HG02678 (cell line): ENCODE data around the gene FOXO3.
"Not testable (repeated sequence)": the region's sequence is repeated elsewhere in the genome, so short reads cannot be mapped to it uniquely, and the experiment has no call there.

ENCODE experiments used
- ATAC-seq: cut with Tn5 transposase; IDR thresholded peaks from one replicate; pipeline ENCODE4 v1.9.1; 2021; ENCODE audit warnings: mild to moderate bottlenecking, moderate library complexity; ENCODE audit not compliant: unreplicated experiment

The FOXO3 gene

DNA sequence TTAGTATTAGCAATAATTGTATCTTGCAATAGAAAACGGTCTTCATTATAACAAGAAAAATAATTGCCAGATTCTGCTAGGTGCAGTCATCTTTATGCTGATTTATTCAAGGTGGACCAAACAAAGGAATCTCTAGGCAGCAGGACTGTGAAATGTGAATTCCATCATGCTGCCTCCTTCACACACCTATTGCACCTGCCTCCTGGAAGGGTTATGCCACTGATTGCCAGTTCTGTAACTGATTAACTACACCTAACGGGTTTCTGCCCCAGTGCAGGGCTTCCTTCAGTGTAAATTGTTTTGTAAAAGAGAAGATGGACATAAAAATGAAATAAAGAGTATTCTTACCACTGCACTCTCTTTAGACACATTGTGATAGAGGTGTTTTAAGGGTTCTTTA lies 96.1 kb downstream of the FOXO3 start:
- no peak for ATAC-seq

- ATAC-seq: no peak
Observed at GRCh38 chr6:108658174-108658573, 97.5 kb downstream of the FOXO3 start.

- not testable (repeated sequence) for ATAC-seq
Observed at GRCh38 chr6:108658785-108659184, 98.1 kb downstream of the FOXO3 start.

GRCh38 chr6:108660251-108660650 lies 99.5 kb downstream of the FOXO3 start:
- ATAC-seq: no peak

GRCh38 chr6:108661430-108661829 lies 100.7 kb downstream of the FOXO3 start:
- ATAC-seq: no peak

DNA sequence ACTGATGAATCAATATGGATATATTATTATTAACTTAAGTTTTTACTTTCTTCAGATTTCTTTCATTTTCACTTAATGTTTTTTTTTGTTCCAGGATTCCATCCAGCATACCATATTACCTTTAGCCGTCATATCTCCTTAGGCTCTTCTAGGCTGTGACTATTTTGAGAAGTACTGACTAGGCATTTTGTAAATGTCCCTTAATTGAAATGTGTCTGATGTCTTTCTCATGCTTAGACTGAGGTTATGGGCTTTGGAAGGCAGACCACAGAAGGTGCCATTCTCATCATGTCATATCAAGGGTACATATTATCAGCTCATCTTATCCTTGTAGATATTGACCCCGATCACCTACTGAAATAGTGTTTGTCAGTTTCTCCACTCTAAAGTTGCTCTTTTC lies 101.3 kb downstream of the FOXO3 start:
- no peak for ATAC-seq

DNA sequence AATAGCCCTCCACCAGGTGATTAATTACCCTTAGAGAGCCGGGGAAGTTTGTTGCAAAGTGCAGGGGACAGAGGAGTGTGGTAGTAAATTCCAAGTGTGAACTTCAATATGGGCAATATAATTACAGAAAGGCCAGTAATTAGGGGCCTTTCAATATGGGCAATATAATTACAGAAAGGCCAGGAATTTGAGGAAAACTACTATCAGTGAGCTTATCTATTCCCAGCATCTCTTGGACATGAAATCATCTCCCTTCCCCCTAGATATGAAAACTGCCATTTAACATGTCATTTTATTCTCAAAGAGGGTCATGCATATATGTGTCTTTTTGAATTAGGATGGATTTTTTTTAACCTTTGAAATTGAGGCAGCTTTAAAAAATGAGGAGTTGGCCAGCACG lies 102.0 kb downstream of the FOXO3 start:
- ATAC-seq: no peak

GRCh38 chr6:108663494-108664064 lies 102.9 kb downstream of the FOXO3 start:
- ATAC-seq: not testable (repeated sequence)

DNA sequence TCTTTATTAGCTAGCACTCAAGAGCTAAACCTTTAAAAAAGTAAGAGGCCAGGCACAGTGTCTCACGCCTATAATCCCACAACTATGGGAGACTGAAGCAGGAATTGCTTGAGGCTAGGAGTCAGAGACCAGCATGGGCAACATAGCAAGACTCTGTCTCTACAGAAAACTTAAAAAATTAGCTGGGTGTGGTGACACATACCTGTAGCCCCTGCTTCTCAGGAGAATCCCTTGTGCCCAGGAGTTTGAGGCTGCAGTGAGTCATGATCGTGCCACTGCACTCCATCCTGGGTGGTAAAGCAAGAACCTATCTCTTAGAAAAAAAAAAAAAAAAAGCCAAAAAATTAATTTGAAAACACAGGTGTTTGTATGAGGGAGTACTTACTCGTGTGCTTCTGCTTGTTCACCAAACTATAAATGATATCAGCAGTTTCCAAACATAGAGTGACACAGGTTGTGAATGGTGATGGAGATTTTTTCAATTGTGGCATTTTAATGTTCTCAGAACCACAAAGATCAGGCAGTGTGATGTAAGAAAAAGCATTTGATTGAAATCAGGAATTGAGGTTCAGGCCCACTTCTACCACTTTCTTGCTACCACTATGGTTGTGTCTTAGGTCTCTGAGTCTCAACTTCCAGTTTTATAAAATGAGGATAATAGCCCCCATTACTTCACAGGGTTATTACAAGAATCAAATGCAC lies 104.9 kb downstream of the FOXO3 start:
- ATAC-seq: no peak

GRCh38 chr6:108666656-108667260 lies 106.0 kb downstream of the FOXO3 start:
- ATAC-seq: no peak

- no peak for ATAC-seq
Observed at GRCh38 chr6:108667993-108668392, 107.3 kb downstream of the FOXO3 start.

- ATAC-seq: no peak
Observed at GRCh38 chr6:108669673-108670072, 109.0 kb downstream of the FOXO3 start.

- no peak for ATAC-seq
Observed at GRCh38 chr6:108671175-108671574, 110.5 kb downstream of the FOXO3 start.

- no peak for ATAC-seq
Observed at GRCh38 chr6:108671790-108672189, 111.1 kb downstream of the FOXO3 start.

DNA sequence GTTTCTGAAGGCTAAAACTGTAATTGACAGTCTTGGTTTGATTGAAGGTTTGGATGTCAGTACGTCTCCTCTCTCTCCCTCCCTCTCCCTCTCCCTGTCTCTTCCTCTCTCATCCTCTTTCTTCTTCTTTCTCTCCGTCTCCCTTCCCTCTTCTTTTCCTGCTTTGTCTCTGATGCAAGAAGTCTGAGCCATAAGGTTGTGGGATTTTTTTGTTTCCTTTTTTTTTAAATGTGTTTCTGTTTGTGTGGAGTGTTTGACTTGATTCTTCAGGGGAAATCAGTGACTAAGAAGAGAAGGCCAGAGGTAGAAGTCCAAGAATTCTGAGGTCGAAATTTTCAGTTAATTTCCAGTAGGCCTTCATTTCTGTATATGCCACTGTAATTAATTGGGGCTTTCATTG lies 111.9 kb downstream of the FOXO3 start:
- no peak for ATAC-seq

DNA sequence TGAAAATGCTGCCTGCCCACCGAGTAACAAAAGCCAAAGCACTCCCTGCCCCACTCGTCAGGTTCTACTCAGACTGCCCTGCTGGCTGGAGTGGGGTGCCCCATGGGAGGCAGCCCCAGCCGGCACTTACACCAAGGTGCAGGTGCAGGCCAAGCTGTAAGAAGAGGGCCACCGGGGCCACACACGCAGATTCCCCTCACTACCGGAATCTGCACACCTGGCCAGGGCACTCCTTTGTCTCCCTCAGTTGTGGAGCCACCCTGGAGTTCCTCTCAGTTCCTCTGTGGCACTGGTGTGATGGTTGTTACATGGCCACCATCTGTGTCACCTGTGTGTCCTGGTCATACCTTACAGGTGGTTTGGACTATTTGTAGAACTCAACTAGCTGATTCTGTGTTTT lies 112.4 kb downstream of the FOXO3 start:
- no peak for ATAC-seq

GRCh38 chr6:108673602-108674001 lies 112.9 kb downstream of the FOXO3 start:
- no peak for ATAC-seq

DNA sequence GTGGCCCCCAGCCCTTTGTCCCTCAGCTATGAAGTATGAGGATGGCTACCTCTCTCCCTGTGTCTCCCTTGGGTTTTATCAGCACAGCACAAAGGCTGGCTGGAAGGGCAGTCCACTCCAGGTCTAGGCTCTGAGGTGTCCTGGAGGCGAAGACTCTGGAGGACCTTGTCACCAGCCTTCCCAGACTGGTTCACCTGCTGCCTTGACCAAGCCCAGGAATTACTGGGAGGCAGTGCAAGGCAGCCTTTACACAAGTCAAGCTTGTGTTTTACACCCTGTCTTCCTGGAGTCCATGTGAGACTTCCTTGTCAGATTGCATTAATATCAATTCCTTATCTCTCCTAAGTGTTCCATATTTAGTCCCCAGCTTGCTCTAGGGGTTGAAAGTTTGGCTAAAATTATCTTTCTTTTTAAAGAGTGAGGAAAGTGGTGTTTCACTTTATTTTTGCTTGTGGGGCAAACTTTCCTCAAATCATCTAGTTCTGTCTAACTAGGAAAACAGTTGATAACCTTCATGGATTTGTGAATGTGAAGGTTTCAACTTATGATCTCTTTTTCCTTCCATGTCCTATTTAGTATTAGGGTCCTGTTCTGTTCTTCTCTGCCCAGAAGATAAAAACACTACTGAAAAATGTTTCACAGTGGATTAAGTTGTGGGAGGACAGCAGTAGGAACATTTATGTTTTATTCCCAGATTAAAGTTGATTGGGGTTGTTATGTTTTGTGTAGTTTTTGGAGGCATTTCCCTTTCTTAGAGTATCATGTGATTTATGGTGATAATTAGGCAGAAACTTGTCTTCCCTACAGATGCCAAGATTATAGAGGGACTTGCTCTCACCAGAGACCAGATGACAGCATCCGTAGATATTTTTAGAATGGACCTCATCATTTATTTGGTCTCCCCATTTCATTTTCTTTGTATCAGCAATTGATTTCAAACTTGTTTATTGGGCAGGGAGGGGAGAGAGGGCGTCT lies 114.8 kb downstream of the FOXO3 start:
- ATAC-seq: no peak

DNA sequence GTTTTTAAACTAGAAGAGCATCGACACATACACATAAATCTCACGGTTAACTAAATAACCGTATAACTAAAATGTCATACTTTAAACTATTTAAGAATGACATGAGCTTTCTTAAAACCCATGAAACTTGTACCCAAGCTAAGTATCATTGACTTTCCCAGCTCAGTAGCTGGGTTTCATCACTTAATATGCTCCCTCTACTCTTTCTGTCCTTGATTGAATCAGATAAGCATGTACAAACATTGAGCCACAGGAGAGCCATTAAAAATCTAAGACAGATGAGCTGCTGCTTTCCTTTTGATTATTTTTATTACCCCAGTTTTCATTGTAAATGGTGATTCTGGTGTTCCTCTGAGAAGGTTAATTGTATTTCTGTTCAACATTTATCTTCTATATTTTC lies 115.8 kb downstream of the FOXO3 start:
- no peak for ATAC-seq

- no peak for ATAC-seq
Observed at GRCh38 chr6:108677357-108677756, 116.6 kb downstream of the FOXO3 start.

DNA sequence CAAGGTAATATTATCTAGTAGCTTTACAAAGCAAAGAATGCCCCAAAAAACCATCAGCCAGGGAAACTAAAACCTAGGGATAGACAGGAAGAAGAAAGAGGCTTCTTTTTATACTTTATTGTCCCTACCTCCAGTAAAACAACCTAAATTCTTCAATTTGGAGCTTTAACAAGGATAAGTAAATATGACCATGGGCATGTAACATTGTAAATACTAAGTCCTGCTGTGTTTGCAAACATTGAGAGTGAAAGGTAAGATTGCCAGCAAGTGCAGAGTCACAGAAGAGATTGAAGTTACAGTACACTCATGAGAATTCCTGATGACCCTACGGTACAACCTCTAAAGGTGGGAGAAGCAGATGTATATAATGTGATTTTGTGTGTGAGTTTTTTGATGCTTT lies 117.2 kb downstream of the FOXO3 start:
- no peak for ATAC-seq
